Ramos (cell line): ENCODE results near the gene PRM3.

Experiments
- in situ Hi-C: fragments of 300-500 bp; cut with MboI; formaldehyde crosslinking; loops from one replicate; pipeline ENCODE4 v1.14.3; 2022; ENCODE audit warnings: low sequenced_read_pairs; ENCODE audit not compliant: unreplicated experiment

The PRM3 gene

GRCh38 chr16:11291091-11291703 is 17.8 kb upstream of the PRM3 start:
- in situ Hi-C loops = loop anchor here (5.0 kb wide), 1 partner anchor 34 kb away; the partner anchor contains the start of gene SOCS1

GRCh38 chr16:11290102-11290893 is 16.9 kb upstream of the PRM3 start:
- in situ Hi-C loops = loop anchor here (5.0 kb wide), 1 partner anchor 33 kb away; the partner anchor contains the start of gene SOCS1

- in situ Hi-C loops = loop anchor here (5.0 kb wide), 1 partner anchor 32 kb away; the partner anchor contains the start of gene SOCS1
These were observed 16.3 kb upstream of the PRM3 start for GRCh38 chr16:11289696-11290095.

- in situ Hi-C loops = no loop called here
These were observed 15.8 kb upstream of the PRM3 start for GRCh38 chr16:11289202-11289601.

- in situ Hi-C loops = no loop called here
These were observed 12.4 kb upstream of the PRM3 start for GRCh38 chr16:11285842-11286241.

GRCh38 chr16:11283820-11284248 is 10.4 kb upstream of the PRM3 start:
- in situ Hi-C loops = no loop called here

- in situ Hi-C loops = no loop called here
These were observed 7.4 kb upstream of the PRM3 start, which contains the start of gene PRM1 for GRCh38 chr16:11280616-11281522. TSS of gene PRM1 (minus strand) at chr16:11281330. CDS start at chr16:11281238, 92 bp downstream.

- in situ Hi-C loops = no loop called here
These were observed 5.5 kb upstream of the PRM3 start for GRCh38 chr16:11278681-11279628.

GRCh38 chr16:11277607-11278337 is 4.3 kb upstream of the PRM3 start:
- in situ Hi-C loops = no loop called here

GRCh38 chr16:11276896-11277593 is 3.6 kb upstream of the PRM3 start:
- in situ Hi-C loops = no loop called here

GRCh38 chr16:11276143-11276895 is 2.9 kb upstream of the PRM3 start, which contains the start of gene PRM2:
TSS of gene PRM2 (minus strand) at chr16:11276480. CDS start at chr16:11276370, 110 bp downstream.
- in situ Hi-C loops = no loop called here

- in situ Hi-C loops = no loop called here
These were observed 1.5 kb upstream of the PRM3 start for GRCh38 chr16:11274964-11275363.

GRCh38 chr16:11273721-11274324 is 394 bp upstream of the PRM3 start:
- in situ Hi-C loops = no loop called here

- in situ Hi-C loops = no loop called here
These were observed 945 bp downstream of the PRM3 start for GRCh38 chr16:11272484-11272883.

GRCh38 chr16:11271610-11272009 is 1.8 kb downstream of the PRM3 start:
- in situ Hi-C loops = no loop called here

GRCh38 chr16:11270602-11271162 is 2.7 kb downstream of the PRM3 start:
- in situ Hi-C loops = no loop called here
